SU-DHL-6 (cell line): ENCODE results near the gene PTAR1.

ENCODE experiments used
- H2AFZ ChIP-seq: fragments of 200-600 bp; sonication (generic); 2 replicates; pipeline ENCODE4 v1.6.1; 2014; ENCODE audit warnings: low read depth, mild to moderate bottlenecking, moderate library complexity, mixed read lengths, antibody characterized with exemption, low read length; ENCODE audit not compliant: severe bottlenecking
- H3F3A ChIP-seq: fragments of 200-600 bp; shearing (Covaris generic); 2 replicates; pipeline ENCODE4 v1.6.0; 2016; ENCODE audit warnings: antibody characterized with exemption, mild to moderate bottlenecking; ENCODE audit not compliant: insufficient read depth
- H3K27ac ChIP-seq: fragments of 200-600 bp; sonication (generic); 2 replicates; pipeline ENCODE4 v1.5.1; 2016; ENCODE audit warnings: low read depth, mild to moderate bottlenecking, low read length, moderate library complexity, mixed read lengths
- H3K27me3 ChIP-seq: fragments of 200-600 bp; sonication (generic), shearing (Covaris generic); 2 replicates; pipeline ENCODE4 v1.6.0; 2014; ENCODE audit warnings: mild to moderate bottlenecking, low read length
- H3K36me3 ChIP-seq: fragments of 200-600 bp; sonication (generic); 2 replicates; pipeline ENCODE4 v1.6.1; 2014; ENCODE audit warnings: mild to moderate bottlenecking, low read length, mixed read lengths
- H3K4me2 ChIP-seq: fragments of 300-600, 200-600 bp; shearing (Covaris generic), sonication (generic); 2 replicates; pipeline ENCODE4 v1.6.0; 2014; ENCODE audit warnings: low read length, low read depth, mild to moderate bottlenecking; ENCODE audit not compliant: poor library complexity, severe bottlenecking
- H3K4me3 ChIP-seq: fragments of 200-600 bp; sonication (generic); 2 replicates; pipeline ENCODE4 v1.5.1; 2014; ENCODE audit warnings: antibody characterized with exemption, low read length, mild to moderate bottlenecking, mixed read lengths; ENCODE audit not compliant: insufficient read depth, poor library complexity, severe bottlenecking
- H3K79me2 ChIP-seq: fragments of 200-600 bp; sonication (generic); 2 replicates; pipeline ENCODE4 v1.6.1; 2014; ENCODE audit warnings: mild to moderate bottlenecking, low read length, moderate library complexity; ENCODE audit not compliant: insufficient read depth
- H3K9ac ChIP-seq: fragments of 200-600 bp; sonication (generic); 2 replicates; pipeline ENCODE4 v1.7.0; 2014; ENCODE audit warnings: mild to moderate bottlenecking, low read length
- H3K9me2 ChIP-seq: fragments of 200-600 bp; sonication (generic); replicated peaks from 2 replicates; pipeline ENCODE4 v1.6.1; 2014; ENCODE audit warnings: low read length; ENCODE audit not compliant: insufficient read depth
- H3K9me3 ChIP-seq: fragments of 200-600 bp; sonication (generic); 2 replicates; pipeline ENCODE4 v1.6.1; 2014; ENCODE audit warnings: low read length, mixed read lengths; ENCODE audit not compliant: insufficient read depth
- H4K20me1 ChIP-seq: fragments of 200-600 bp; sonication (generic); 2 replicates; pipeline ENCODE4 v1.6.1; 2014; ENCODE audit warnings: low read depth, mild to moderate bottlenecking, antibody characterized with exemption, low read length, moderate library complexity, mixed read lengths
- EZH2phosphoT487 ChIP-seq: fragments of 200-600 bp; sonication (generic), shearing (Covaris generic); conservative IDR thresholded peaks from 2 replicates; pipeline ENCODE4 v1.6.1; 2018; ENCODE audit warnings: mild to moderate bottlenecking, antibody characterized with exemption, low read length, moderate library complexity, mixed read lengths
- TF ChIP-seq, protein P1 (sequence below): fragments of 200-600 bp; sonication (generic); IDR thresholded peaks from one replicate; pipeline ENCODE4 v1.5.1; 2017; ENCODE audit warnings: antibody characterized with exemption, mild to moderate bottlenecking, low read length, moderate library complexity; ENCODE audit not compliant: insufficient read depth, poor library complexity, severe bottlenecking

PTAR1 gene

GRCh38 chr9:69675563-69675962 is 84.2 kb downstream of the PTAR1 start:
- Histone ChIP-seq H3K27ac (no peak overlapping the region), H3K4me3 (no peak overlapping the region), H3K4me2 (no peak overlapping the region), H3K9me3 (no peaks in the 10 kb centered on the region), H3K36me3 (no peaks in the 10 kb centered on the region), H2AFZ (no peak overlapping the region), H4K20me1 (no peaks in the 10 kb centered on the region), H3F3A (no peaks in the 10 kb centered on the region), H3K27me3 (no peaks in the 10 kb centered on the region), H3K79me2 (no peaks in the 10 kb centered on the region), H3K9me2 (no peaks in the 10 kb centered on the region), H3K9ac (no peak overlapping the region)
- no peak for TF ChIP-seq EZH2phosphoT487
- TF ChIP-seq, protein P1, sequence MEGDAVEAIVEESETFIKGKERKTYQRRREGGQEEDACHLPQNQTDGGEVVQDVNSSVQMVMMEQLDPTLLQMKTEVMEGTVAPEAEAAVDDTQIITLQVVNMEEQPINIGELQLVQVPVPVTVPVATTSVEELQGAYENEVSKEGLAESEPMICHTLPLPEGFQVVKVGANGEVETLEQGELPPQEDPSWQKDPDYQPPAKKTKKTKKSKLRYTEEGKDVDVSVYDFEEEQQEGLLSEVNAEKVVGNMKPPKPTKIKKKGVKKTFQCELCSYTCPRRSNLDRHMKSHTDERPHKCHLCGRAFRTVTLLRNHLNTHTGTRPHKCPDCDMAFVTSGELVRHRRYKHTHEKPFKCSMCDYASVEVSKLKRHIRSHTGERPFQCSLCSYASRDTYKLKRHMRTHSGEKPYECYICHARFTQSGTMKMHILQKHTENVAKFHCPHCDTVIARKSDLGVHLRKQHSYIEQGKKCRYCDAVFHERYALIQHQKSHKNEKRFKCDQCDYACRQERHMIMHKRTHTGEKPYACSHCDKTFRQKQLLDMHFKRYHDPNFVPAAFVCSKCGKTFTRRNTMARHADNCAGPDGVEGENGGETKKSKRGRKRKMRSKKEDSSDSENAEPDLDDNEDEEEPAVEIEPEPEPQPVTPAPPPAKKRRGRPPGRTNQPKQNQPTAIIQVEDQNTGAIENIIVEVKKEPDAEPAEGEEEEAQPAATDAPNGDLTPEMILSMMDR = no peak

- no peaks in the 10 kb centered on the region for H3K9me3 ChIP-seq
- H3K9ac ChIP-seq = no peak overlapping the region
- no peak overlapping the region for H3K27ac ChIP-seq
- H2AFZ ChIP-seq = no peak overlapping the region
- no peaks in the 10 kb centered on the region for H3K9me2 ChIP-seq
- H3K79me2 ChIP-seq = no peaks in the 10 kb centered on the region
- no peaks in the 10 kb centered on the region for H3K27me3 ChIP-seq
- H3K36me3 ChIP-seq = no peaks in the 10 kb centered on the region
- no peaks in the 10 kb centered on the region for H3F3A ChIP-seq
- H3K4me2 ChIP-seq = no peak overlapping the region
- no peak overlapping the region for H3K4me3 ChIP-seq
- no peak for TF ChIP-seq EZH2phosphoT487
- TF ChIP-seq, protein P1 = no peak
- H4K20me1 ChIP-seq = no peaks in the 10 kb centered on the region
Measured at GRCh38 chr9:69674716-69675438, 84.9 kb downstream of the PTAR1 start.

- Histone ChIP-seq H3K79me2 (no peaks in the 10 kb centered on the region), H3K9me3 (no peaks in the 10 kb centered on the region), H3K4me2 (no peak overlapping the region), H4K20me1 (no peaks in the 10 kb centered on the region), H3K36me3 (no peaks in the 10 kb centered on the region), H3K27me3 (no peaks in the 10 kb centered on the region), H3K9me2 (no peaks in the 10 kb centered on the region), H2AFZ (no peak overlapping the region), H3K9ac (no peak overlapping the region), H3K4me3 (no peak overlapping the region), H3F3A (no peaks in the 10 kb centered on the region), H3K27ac (no peak overlapping the region)
- TF ChIP-seq, protein P1 = no peak
- no peak for TF ChIP-seq EZH2phosphoT487
Measured at GRCh38 chr9:69674112-69674685, 85.6 kb downstream of the PTAR1 start.
